GM19193 (cell line): ENCODE data around the gene FGF14.

Experiments
- POLR2A ChIP-seq: IDR thresholded peaks from 4 replicates; pipeline ENCODE4 v1.6.1; 2011; ENCODE audit not compliant: insufficient read depth, insufficient read length; ENCODE audit errors: extremely low read depth

Gene FGF14

GRCh38 chr13:101925731-101926130, 476.1 kb downstream of the FGF14 start:
- no peak for TF ChIP-seq POLR2A

GRCh38 chr13:101919541-101920181, 482.2 kb downstream of the FGF14 start:
- TF ChIP-seq POLR2A, result no peak

GRCh38 chr13:101917833-101918661, 483.8 kb downstream of the FGF14 start:
- TF ChIP-seq POLR2A, result no peak

GRCh38 chr13:101917475-101917810, 484.4 kb downstream of the FGF14 start:
- TF ChIP-seq POLR2A, result no peak

GRCh38 chr13:101916775-101917474, 484.9 kb downstream of the FGF14 start:
- TF ChIP-seq POLR2A, result no peak

GRCh38 chr13:101916108-101916774, 485.6 kb downstream of the FGF14 start:
- no peak for TF ChIP-seq POLR2A

GRCh38 chr13:101915755-101916107, 486.1 kb downstream of the FGF14 start:
- no peak for TF ChIP-seq POLR2A

- TF ChIP-seq POLR2A, result no peak
Observed at GRCh38 chr13:101915331-101915730, 486.5 kb downstream of the FGF14 start.

GRCh38 chr13:101911752-101912151, 490.1 kb downstream of the FGF14 start:
- TF ChIP-seq POLR2A, result no peak

- TF ChIP-seq POLR2A, result no peak
Observed at GRCh38 chr13:101903890-101904289, 498.0 kb downstream of the FGF14 start.

GRCh38 chr13:101898676-101899075, 503.2 kb downstream of the FGF14 start:
- TF ChIP-seq POLR2A, result no peak

GRCh38 chr13:101896541-101896940, 505.3 kb downstream of the FGF14 start:
- no peak for TF ChIP-seq POLR2A

GRCh38 chr13:101893021-101893420, 508.8 kb downstream of the FGF14 start:
- TF ChIP-seq POLR2A, result no peak

- no peak for TF ChIP-seq POLR2A
Observed at GRCh38 chr13:101892296-101892695, 509.6 kb downstream of the FGF14 start.

GRCh38 chr13:101881593-101881992, 520.3 kb downstream of the FGF14 start:
- no peak for TF ChIP-seq POLR2A

- TF ChIP-seq POLR2A, result no peak
Observed at GRCh38 chr13:101880581-101880980, 521.3 kb downstream of the FGF14 start.

- TF ChIP-seq POLR2A, result no peak
Observed at GRCh38 chr13:101876951-101877350, 524.9 kb downstream of the FGF14 start.
